ENCODE data around the gene ADGRF3.
"Not testable (repeated sequence)": the region's sequence is repeated elsewhere in the genome, so short reads cannot be mapped to it uniquely, and the experiment has no call there.

ADGRF3 gene

GRCh38 chr2:26351375-26352090 lies 4.9 kb upstream of the ADGRF3 start:
- DNase-seq: no peak

- no peak for DNase-seq
These were observed 3.1 kb upstream of the ADGRF3 start for GRCh38 chr2:26349690-26350089.

- peak in 1 of 2 donors; percentile 30 for DNase-seq
These were observed 787 bp upstream of the ADGRF3 start for GRCh38 chr2:26347286-26347865.

- DNase-seq: peak; percentile 99 to 100
These were observed 790 bp downstream of the ADGRF3 start, which contains the start of gene SELENOI for GRCh38 chr2:26345545-26346453. TSS of gene SELENOI (plus strand) at chr2:26346143. CDS start at chr2:26346233, 90 bp downstream.

DNA sequence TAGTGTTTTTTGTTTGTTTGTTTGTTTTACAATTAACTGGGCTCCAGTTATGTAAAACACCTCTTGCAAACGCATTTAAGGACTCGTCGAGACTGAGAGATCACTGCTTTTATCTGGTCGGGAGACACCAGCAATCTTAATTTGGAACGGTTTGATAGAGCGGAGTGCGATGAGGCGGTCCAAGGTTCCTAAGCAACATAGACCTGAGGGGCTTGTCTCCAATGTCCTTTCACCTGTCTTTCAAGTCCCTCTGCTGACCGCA lies 1.4 kb downstream of the ADGRF3 start:
- no peak for DNase-seq

GRCh38 chr2:26344581-26345282 lies 1.9 kb downstream of the ADGRF3 start:
- peak in 1 of 2 donors; percentile 28 for DNase-seq

- no peak for DNase-seq
These were observed 5.8 kb downstream of the ADGRF3 start for GRCh38 chr2:26340831-26341230.

- DNase-seq: no peak
These were observed 9.3 kb downstream of the ADGRF3 start for GRCh38 chr2:26337298-26337697.

- DNase-seq: no peak
These were observed 9.9 kb downstream of the ADGRF3 start for GRCh38 chr2:26336719-26337118.

DNA sequence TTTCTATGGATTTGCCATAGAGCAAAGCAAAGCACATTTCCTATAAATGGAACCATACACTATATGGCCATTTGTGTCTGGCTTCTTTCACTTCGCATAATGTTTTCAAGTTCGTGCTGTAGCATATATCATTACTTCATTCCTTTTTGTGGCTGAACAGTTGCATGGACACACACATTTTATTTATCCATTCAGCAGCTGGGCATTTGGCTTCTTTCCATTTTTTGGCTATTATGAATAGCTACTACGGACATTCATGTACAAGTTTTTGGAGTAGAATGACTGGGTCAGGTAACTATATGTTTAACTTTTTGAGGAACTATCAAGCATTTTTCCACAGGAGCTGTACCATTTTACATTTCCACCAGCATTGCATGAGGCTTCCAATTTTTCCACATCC lies 11.4 kb downstream of the ADGRF3 start:
- DNase-seq: no peak

DNA sequence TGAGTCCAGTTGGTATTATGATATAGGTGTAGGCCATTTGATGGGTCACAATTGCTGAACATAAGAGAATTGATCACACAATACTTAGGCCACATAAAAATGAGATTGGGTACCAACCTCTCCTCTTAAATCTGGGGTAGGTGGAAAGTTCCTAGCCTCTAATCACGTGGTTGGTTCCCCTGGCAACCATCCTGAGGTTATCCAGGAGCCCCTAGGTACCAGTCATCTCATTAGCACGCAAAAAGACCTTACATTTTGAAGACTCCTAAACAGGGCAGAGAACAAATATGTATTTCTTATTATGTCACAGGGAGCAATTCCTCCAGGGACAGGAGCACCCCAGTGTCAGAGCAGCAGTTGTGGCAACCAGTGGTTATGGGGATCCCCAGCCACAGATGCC lies 13.3 kb downstream of the ADGRF3 start:
- no peak for DNase-seq

DNA sequence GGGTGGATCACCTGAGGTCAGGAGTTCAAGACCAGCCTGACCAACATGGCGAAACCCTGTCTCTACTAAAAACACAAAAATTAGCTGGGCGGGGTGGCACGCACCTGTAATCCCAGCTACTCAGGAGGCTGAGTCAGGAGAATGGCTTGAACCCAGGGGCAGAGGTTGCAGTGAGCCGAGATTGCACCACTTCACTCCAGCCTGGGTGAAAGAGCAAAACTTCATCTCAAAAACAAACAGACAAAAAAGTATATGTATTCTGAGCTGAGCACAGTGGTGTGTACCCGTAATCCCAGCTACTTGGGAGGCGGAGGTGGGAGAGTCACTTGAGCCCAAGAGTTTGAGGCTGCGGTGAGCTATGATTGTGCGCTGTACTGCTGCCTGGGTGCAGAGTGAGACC lies 15.3 kb downstream of the ADGRF3 start:
- DNase-seq: not testable (repeated sequence)

GRCh38 chr2:26330604-26331003 lies 16.0 kb downstream of the ADGRF3 start:
- DNase-seq: no peak

GRCh38 chr2:26330114-26330549 lies 16.5 kb downstream of the ADGRF3 start:
- peak; percentile 77 to 83 for DNase-seq

DNA sequence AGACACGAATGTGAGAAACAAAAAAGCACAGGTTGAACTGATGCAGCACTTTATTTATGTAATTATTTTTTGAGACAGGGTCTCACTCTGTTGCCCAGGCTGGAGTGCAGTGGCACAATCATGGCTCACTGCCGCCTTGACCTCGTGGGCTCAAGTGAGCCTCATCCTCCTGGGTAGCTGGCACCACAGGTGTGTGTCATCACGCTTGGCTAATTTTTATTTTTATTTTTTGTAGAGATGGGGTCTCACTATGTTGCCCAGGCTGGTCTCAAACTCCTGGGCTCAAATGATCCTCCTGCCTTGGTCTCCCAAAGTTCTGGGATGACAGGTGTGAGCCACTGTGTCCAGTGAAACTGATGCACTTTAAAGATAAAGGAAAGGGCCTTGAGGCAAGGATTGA lies 17.5 kb downstream of the ADGRF3 start:
- DNase-seq: not testable (repeated sequence)

DNA sequence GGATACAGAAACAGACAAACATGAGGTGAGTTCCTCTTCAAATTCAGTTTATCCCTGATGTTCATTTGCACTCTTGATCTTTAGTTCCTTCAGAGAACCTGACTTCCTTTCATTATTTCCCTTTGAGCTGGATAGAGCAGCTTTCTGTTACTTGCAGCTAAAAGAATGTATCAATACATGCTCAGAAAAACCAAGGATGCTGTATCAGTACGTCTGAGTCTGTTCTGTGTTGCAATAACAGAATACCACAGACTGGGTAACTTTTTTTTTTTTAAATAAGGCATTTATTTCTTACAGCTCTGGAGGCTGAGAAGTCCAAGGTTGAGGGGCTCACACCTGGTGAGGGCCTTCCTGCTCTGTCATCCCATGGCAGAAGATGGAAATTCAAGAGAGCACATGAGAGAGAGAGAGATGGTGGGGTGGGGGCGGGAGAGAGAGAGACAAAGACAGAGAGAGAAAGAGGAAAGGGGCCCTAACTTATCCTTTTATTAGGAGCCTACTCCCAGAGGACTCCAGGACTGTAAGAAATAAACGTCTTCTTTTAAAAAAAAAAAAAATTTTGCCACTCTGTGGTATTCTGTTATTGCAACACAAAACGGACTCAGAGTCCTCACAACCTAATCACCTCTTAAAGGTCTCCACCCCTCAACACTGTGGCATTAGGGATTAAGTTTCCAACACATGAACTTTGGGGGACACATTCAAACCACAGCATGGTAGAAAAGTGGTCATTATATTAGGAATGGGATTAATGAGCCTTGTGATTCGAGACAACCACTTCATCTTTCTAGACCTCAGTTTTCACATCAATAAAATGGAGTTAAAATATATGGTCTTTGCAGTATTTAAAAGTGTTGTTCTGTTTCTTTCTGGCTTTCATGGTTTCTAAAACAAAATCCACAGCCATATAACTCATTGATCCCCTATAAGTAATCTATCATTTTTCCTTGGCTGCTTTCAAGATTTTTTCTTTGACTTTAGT lies 19.0 kb downstream of the ADGRF3 start:
- DNase-seq: no peak

DNA sequence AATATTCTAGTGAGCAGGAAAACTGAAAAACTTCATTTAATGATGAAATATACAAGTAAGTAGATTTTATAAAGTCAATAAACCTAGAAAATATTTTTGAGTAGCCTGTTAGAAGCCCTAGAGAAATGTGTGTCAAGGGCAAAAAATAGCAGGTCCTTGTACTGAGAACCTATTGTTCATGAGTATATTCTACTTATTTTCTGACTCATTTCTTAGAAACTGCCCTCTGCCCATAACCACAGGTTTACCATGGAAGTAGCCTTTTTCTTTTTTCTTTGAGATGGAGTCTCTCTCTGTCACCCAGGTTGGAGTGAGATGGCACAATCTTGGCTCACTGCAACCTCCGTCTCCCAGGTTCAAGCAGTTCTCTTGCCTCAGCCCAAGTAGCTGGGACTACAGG lies 20.1 kb downstream of the ADGRF3 start:
- DNase-seq: no peak

DNA sequence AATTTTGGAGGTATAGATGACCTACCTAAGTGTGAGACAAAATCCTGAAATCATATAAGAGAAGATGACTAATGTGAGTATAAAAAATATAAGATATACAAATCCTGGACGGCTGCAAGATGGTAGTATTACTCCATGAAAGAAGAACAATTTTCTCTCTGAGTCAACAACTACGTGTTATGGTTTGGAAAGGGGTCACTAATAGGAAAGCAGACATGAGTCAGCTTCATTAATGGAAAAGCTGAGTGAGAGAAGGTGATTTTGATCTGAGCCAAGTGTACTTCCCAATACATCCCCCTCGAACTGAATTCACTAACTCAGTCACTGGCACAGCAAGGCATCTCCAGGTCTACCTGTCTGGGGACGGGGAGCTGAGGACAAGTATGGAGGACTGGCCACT lies 20.7 kb downstream of the ADGRF3 start:
- DNase-seq: no peak

DNA sequence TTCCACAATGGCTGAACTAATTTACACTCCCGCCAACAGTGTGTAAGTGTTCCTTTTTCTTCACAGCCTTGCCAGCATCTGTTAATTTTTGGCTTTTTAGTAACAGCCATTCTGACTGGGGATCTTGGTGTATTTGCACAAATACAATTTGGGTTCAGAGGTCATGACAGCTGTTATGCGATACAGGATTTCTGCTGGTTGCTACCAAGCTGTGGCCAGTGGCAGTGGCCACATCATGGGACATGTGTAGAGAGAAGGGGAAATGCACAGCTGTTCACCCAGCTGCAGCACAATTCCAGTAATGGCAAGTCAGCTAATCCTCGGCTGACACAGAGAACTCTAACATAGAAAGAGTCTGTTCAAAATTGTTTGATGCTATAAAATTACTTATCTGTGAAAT lies 21.7 kb downstream of the ADGRF3 start:
- no peak for DNase-seq

- not testable (repeated sequence) for DNase-seq
These were observed 22.1 kb downstream of the ADGRF3 start for GRCh38 chr2:26324479-26324878.

GRCh38 chr2:26318950-26319349 lies 27.6 kb downstream of the ADGRF3 start:
- no peak for DNase-seq
